Measurements from ENCODE around the gene DMRT2.
A peak's percentile ranks its signal among the peaks of the same experiment; 100 is the strongest.

Gene DMRT2

DNA sequence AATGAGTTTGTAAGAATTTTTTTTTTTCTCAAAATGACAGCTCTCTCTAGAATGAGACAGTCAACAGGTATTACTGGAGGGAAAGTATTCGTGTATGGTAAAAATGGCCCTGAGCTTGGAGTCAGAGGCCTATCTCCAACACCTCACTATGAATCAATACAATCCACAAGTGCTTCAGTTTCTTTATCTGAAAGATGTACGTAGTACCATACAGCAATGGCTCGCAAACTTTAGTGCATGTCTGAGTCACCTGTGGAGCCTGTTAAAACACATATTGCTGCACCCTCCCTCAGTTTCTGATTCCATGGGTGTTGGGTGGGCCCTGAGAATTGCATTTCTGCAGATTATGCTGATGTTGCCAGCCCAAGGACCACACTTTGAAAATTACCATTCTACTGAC is 44.6 kb downstream of the DMRT2 start:
- DNase-seq (ENCODE audit: extremely low read depth, insufficient read length): no peak
- no peak overlapping the region for H3K4me3 ChIP-seq (replicated peaks; ENCODE audit: low read depth, low read length)
- TF ChIP-seq CTCF (IDR thresholded peaks at IDR 0.05; ENCODE audit: insufficient read depth, low read length, poor library complexity, severe bottlenecking): no peak

GRCh38 chr9:1096155-1096964 is 46.2 kb downstream of the DMRT2 start:
- TF ChIP-seq CTCF (IDR thresholded peaks at IDR 0.05; ENCODE audit: insufficient read depth, low read length, poor library complexity, severe bottlenecking): no peak

More for the DNA sequence above, 44.6 kb downstream of the DMRT2 start:
- Histone ChIP-seq H3K27me3 (replicated peaks; ENCODE audit: control insufficient read depth, insufficient read depth, low read length) (no peaks in the 10 kb centered on the region), H3K36me3 (ENCODE audit: control insufficient read depth, insufficient read depth, low read length) (no peaks in the 10 kb centered on the region)

GRCh38 chr9:1098551-1098950 is 48.4 kb downstream of the DMRT2 start:
- no peak overlapping the region for H3K4me3 ChIP-seq (replicated peaks; ENCODE audit: low read depth, low read length)
- no peak for TF ChIP-seq CTCF (IDR thresholded peaks at IDR 0.05; ENCODE audit: insufficient read depth, low read length, poor library complexity, severe bottlenecking)
- DNase-seq (ENCODE audit: extremely low read depth, insufficient read length): no peak
- H3K36me3 ChIP-seq (ENCODE audit: control insufficient read depth, insufficient read depth, low read length): no peaks in the 10 kb centered on the region
- no peaks in the 10 kb centered on the region for H3K27me3 ChIP-seq (replicated peaks; ENCODE audit: control insufficient read depth, insufficient read depth, low read length)

More at GRCh38 chr9:1096155-1096964, 46.2 kb downstream of the DMRT2 start:
- Histone ChIP-seq H3K4me3 (replicated peaks; ENCODE audit: low read depth, low read length) (no peak overlapping the region), H3K27me3 (replicated peaks; ENCODE audit: control insufficient read depth, insufficient read depth, low read length) (no peaks in the 10 kb centered on the region), H3K36me3 (ENCODE audit: control insufficient read depth, insufficient read depth, low read length) (no peaks in the 10 kb centered on the region)
- no peak for DNase-seq (ENCODE audit: extremely low read depth, insufficient read length)

GRCh38 chr9:1100201-1100600 is 50.0 kb downstream of the DMRT2 start:
- TF ChIP-seq CTCF (IDR thresholded peaks at IDR 0.05; ENCODE audit: insufficient read depth, low read length, poor library complexity, severe bottlenecking): no peak
- no peak overlapping the region for H3K4me3 ChIP-seq (replicated peaks; ENCODE audit: low read depth, low read length)
- no peaks in the 10 kb centered on the region for H3K36me3 ChIP-seq (ENCODE audit: control insufficient read depth, insufficient read depth, low read length)
- no peak for DNase-seq (ENCODE audit: extremely low read depth, insufficient read length)
- no peaks in the 10 kb centered on the region for H3K27me3 ChIP-seq (replicated peaks; ENCODE audit: control insufficient read depth, insufficient read depth, low read length)

DNA sequence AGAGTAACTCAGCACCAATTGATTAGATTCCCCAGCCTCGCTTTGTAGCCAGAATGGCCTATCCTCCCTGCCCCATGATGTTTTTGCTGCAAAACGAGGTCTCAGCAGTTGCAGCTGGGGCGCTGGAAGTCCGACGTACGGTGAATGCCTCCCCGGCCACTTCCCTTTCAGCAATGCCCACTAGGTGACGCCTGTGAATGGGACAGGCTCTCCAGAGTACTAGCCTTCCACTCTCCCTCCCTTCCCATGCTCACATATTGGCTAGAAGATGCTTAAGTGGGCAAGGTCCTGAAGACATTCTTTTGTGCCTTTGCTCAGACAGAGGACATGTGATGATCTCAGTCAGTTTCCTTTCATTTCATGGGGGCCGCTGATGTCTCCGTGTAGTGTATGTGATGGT is 50.8 kb downstream of the DMRT2 start:
- H3K4me3 ChIP-seq (replicated peaks; ENCODE audit: low read depth, low read length): no peak overlapping the region
- no peaks in the 10 kb centered on the region for H3K36me3 ChIP-seq (ENCODE audit: control insufficient read depth, insufficient read depth, low read length)
- DNase-seq (ENCODE audit: extremely low read depth, insufficient read length): no peak
- TF ChIP-seq CTCF (IDR thresholded peaks at IDR 0.05; ENCODE audit: insufficient read depth, low read length, poor library complexity, severe bottlenecking): peak; percentile 40
- H3K27me3 ChIP-seq (replicated peaks; ENCODE audit: control insufficient read depth, insufficient read depth, low read length): no peaks in the 10 kb centered on the region
